Spinal cord (tissue), 10 donors: ENCODE data around the gene IL1RAPL2. TPM values are rescaled to one million over a fixed set of nuclear protein-coding genes. Genes with fewer than 3 reads are reported as not detected.

ENCODE experiments used
- DNase-seq, 6 donors: peaks; one replicate each; pipeline versions ENCODE4 v3.0.0 to v3.0.0-alpha.2; 2013 to 2015; ENCODE audit warnings: low spot score in 6 of 6, low read depth in 4 of 6
- H3K27ac ChIP-seq: one replicate; pipeline ENCODE4 v1.5.1; 2013; ENCODE audit warnings: low read depth, low read length, control low read depth
- H3K27me3 ChIP-seq: one replicate; pipeline ENCODE4 v1.6.1; 2013; ENCODE audit warnings: low read length; ENCODE audit not compliant: control insufficient read depth, insufficient read depth
- H3K36me3 ChIP-seq: one replicate; pipeline ENCODE4 v1.6.1; 2013; ENCODE audit warnings: low read length; ENCODE audit not compliant: control insufficient read depth, insufficient read depth
- H3K4me1 ChIP-seq: one replicate; pipeline ENCODE4 v1.6.1; 2013; ENCODE audit warnings: low read length; ENCODE audit not compliant: control insufficient read depth, insufficient read depth
- H3K4me3 ChIP-seq: one replicate; pipeline ENCODE4 v1.5.1; 2013; ENCODE audit warnings: low read depth, low read length, control low read depth
- H3K9me3 ChIP-seq: one replicate; pipeline ENCODE4 v1.6.1; 2013; ENCODE audit warnings: low read length; ENCODE audit not compliant: control insufficient read depth, insufficient read depth
- WGBS: methylation state at CpG from one replicate; pipeline ENCODE4 v1.1.5; 2013; ENCODE audit warnings: missing lambda C conversion rate; ENCODE audit not compliant: insufficient coverage; 5-methylcytosine and 5-hydroxymethylcytosine counted together
- polyA plus RNA-seq, 2 donors: library from polyadenylated mRNA; unstranded; fragments of 120-200 nt; gene quantifications; one replicate each; pipeline ENCODE4 v1.2.1, GENCODE V29; 2013; ENCODE audit not compliant: insufficient read length in 2 of 2
- total RNA-seq, 2 donors: library from RNA; depleted of rRNA in 1 of 2; stranded (reverse); fragments of 120-200 nt in 1 of 2; fragments of >200 nt in 1 of 2; gene quantifications; one replicate each; pipeline versions ENCODE4 v1.2.3 to v1.2.4, GENCODE V29; 2013 to 2014
- donor health status: healthy.

Gene IL1RAPL2
- total and polyA plus RNA-seq, 4 donors: 0.90 to 3.0 (median 1.3) TPM

- no peaks in the 10 kb centered on the region for H3K9me3 ChIP-seq
- peaks cover 6% of the 10 kb centered on the region for H3K27me3 ChIP-seq
- no peak for DNase-seq
- no peak overlapping the region for H3K4me3 ChIP-seq
- WGBS: no CpG with 5 or more reads among the region's 1 CpG
- H3K27ac ChIP-seq: no peak overlapping the region
- no peaks in the 10 kb centered on the region for H3K4me1 ChIP-seq
- H3K36me3 ChIP-seq: no peaks in the 10 kb centered on the region
Measured at GRCh38 chrX:105462186-105462585, 896.2 kb downstream of the IL1RAPL2 start.

GRCh38 chrX:105463473-105463872, 897.5 kb downstream of the IL1RAPL2 start:
- no peaks in the 10 kb centered on the region for H3K4me1 ChIP-seq
- no peaks in the 10 kb centered on the region for H3K9me3 ChIP-seq
- peaks cover 6% of the 10 kb centered on the region for H3K27me3 ChIP-seq
- no peak for DNase-seq
- no peak overlapping the region for H3K4me3 ChIP-seq
- no peak overlapping the region for H3K27ac ChIP-seq
- WGBS: no CpG with 5 or more reads among the region's 3 CpGs
- no peaks in the 10 kb centered on the region for H3K36me3 ChIP-seq

GRCh38 chrX:105464618-105465017, 898.6 kb downstream of the IL1RAPL2 start:
- 80% methylated on average over 1 of the region's 2 CpGs for WGBS
- no peak for DNase-seq
- peaks cover 2% of the 10 kb centered on the region for H3K27me3 ChIP-seq

GRCh38 chrX:105468741-105469140, 902.7 kb downstream of the IL1RAPL2 start:
- no peak overlapping the region for H3K4me3 ChIP-seq
- H3K9me3 ChIP-seq: no peaks in the 10 kb centered on the region
- H3K27me3 ChIP-seq: peaks cover 3% of the 10 kb centered on the region
- H3K4me1 ChIP-seq: no peaks in the 10 kb centered on the region
- DNase-seq: no peak
- no peak overlapping the region for H3K27ac ChIP-seq
- H3K36me3 ChIP-seq: no peaks in the 10 kb centered on the region

More at GRCh38 chrX:105464618-105465017, 898.6 kb downstream of the IL1RAPL2 start:
- no peak overlapping the region for H3K27ac ChIP-seq
- no peaks in the 10 kb centered on the region for H3K9me3 ChIP-seq
- no peak overlapping the region for H3K4me3 ChIP-seq
- no peaks in the 10 kb centered on the region for H3K36me3 ChIP-seq
- no peaks in the 10 kb centered on the region for H3K4me1 ChIP-seq

- no peak overlapping the region for H3K4me3 ChIP-seq
- H3K4me1 ChIP-seq: no peaks in the 10 kb centered on the region
- peaks cover 7% of the 10 kb centered on the region for H3K27me3 ChIP-seq
- H3K9me3 ChIP-seq: no peaks in the 10 kb centered on the region
- no peak overlapping the region for H3K27ac ChIP-seq
- no peak for DNase-seq
- H3K36me3 ChIP-seq: no peaks in the 10 kb centered on the region
Measured at GRCh38 chrX:105471597-105471996, 905.6 kb downstream of the IL1RAPL2 start.

- H3K36me3 ChIP-seq: no peaks in the 10 kb centered on the region
- H3K4me3 ChIP-seq: no peak overlapping the region
- peaks cover 4% of the 10 kb centered on the region for H3K27me3 ChIP-seq
- H3K9me3 ChIP-seq: no peaks in the 10 kb centered on the region
- DNase-seq: no peak
- no peak overlapping the region for H3K27ac ChIP-seq
- no peaks in the 10 kb centered on the region for H3K4me1 ChIP-seq
Measured at GRCh38 chrX:105475801-105476200, 909.8 kb downstream of the IL1RAPL2 start.

- H3K4me1 ChIP-seq: no peaks in the 10 kb centered on the region
- no peak for DNase-seq
- H3K4me3 ChIP-seq: no peak overlapping the region
- no CpG with 5 or more reads among the region's 1 CpG for WGBS
- H3K27me3 ChIP-seq: peaks cover 3% of the 10 kb centered on the region
- no peaks in the 10 kb centered on the region for H3K9me3 ChIP-seq
- no peaks in the 10 kb centered on the region for H3K36me3 ChIP-seq
- H3K27ac ChIP-seq: no peak overlapping the region
Measured at GRCh38 chrX:105477351-105477750, 911.4 kb downstream of the IL1RAPL2 start.

GRCh38 chrX:105480646-105481310, 914.8 kb downstream of the IL1RAPL2 start:
- WGBS: 89% methylated on average over 1 of the region's 1 CpG
- Histone ChIP-seq H3K4me3 (no peak overlapping the region), H3K9me3 (peaks cover 2% of the 10 kb centered on the region), H3K27me3 (peaks cover 2% of the 10 kb centered on the region), H3K36me3 (no peaks in the 10 kb centered on the region), H3K27ac (no peak overlapping the region), H3K4me1 (no peaks in the 10 kb centered on the region)
- DNase-seq: no peak

GRCh38 chrX:105483011-105483410, 917.0 kb downstream of the IL1RAPL2 start:
- Histone ChIP-seq H3K36me3 (no peaks in the 10 kb centered on the region), H3K4me1 (no peaks in the 10 kb centered on the region), H3K4me3 (no peak overlapping the region), H3K9me3 (peaks cover 2% of the 10 kb centered on the region), H3K27ac (no peak overlapping the region), H3K27me3 (peaks cover 2% of the 10 kb centered on the region)
- no peak for DNase-seq

- no CpG with 5 or more reads among the region's 1 CpG for WGBS
- DNase-seq: no peak
- H3K4me3 ChIP-seq: no peak overlapping the region
- H3K9me3 ChIP-seq: peaks cover 2% of the 10 kb centered on the region
- no peaks in the 10 kb centered on the region for H3K4me1 ChIP-seq
- no peaks in the 10 kb centered on the region for H3K36me3 ChIP-seq
- H3K27me3 ChIP-seq: peaks cover 2% of the 10 kb centered on the region
- H3K27ac ChIP-seq: no peak overlapping the region
Measured at GRCh38 chrX:105488716-105489115, 922.7 kb downstream of the IL1RAPL2 start.
